Aorta (tissue), 5 donors: ENCODE measurements around the gene SIM1. TPM values are rescaled to one million over a fixed set of nuclear protein-coding genes. Genes with fewer than 3 reads are reported as not detected.

Experiments
- ATAC-seq: fragments of 200-7000 bp; cut with Tn5 transposase; one replicate; pipeline ENCODE4 v1.9.1; 2022; ENCODE audit warnings: moderate library complexity; ENCODE audit not compliant: low FRiP score
- DNase-seq, 2 donors: peaks; one replicate each; pipeline ENCODE4 v3.0.0-alpha.2; 2020
- H3K27ac ChIP-seq, 2 donors: one replicate each; pipeline ENCODE4 v1.5.1; 2013; ENCODE audit warnings: low read length in 2 of 2, mild to moderate bottlenecking in 2 of 2, moderate library complexity in 2 of 2, control low read depth in 1 of 2, inconsistent platforms in 1 of 2, low read depth in 1 of 2
- H3K27me3 ChIP-seq, 2 donors: one replicate each; pipeline ENCODE4 v1.6.1; 2013; ENCODE audit warnings: control low read depth in 1 of 2, low read length in 1 of 2, mild to moderate bottlenecking in 1 of 2, moderate library complexity in 1 of 2; ENCODE audit not compliant: insufficient read depth in 2 of 2, control insufficient read depth in 1 of 2
- H3K36me3 ChIP-seq, 2 donors: one replicate each; pipeline ENCODE4 v1.6.1; 2013; ENCODE audit warnings: control low read depth in 1 of 2, low read length in 1 of 2, mild to moderate bottlenecking in 1 of 2; ENCODE audit not compliant: insufficient read depth in 2 of 2, control insufficient read depth in 1 of 2
- H3K4me1 ChIP-seq, 2 donors: one replicate each; pipeline ENCODE4 v1.6.1; 2013; ENCODE audit warnings: low read length in 2 of 2, control low read depth in 1 of 2, mild to moderate bottlenecking in 1 of 2, moderate library complexity in 1 of 2; ENCODE audit not compliant: insufficient read depth in 2 of 2, control insufficient read depth in 1 of 2
- H3K4me3 ChIP-seq, 2 donors: one replicate each; pipeline ENCODE4 v1.5.1; 2013; ENCODE audit warnings: low read length in 2 of 2, control low read depth in 1 of 2, mild to moderate bottlenecking in 1 of 2
- H3K9me3 ChIP-seq: one replicate; pipeline ENCODE4 v1.6.1; 2013; ENCODE audit warnings: mild to moderate bottlenecking, low read length; ENCODE audit not compliant: control insufficient read depth
- WGBS, 2 donors: extraction: QIAGEN DNeasy Blood & Tissue Kit; methylation state at CpG; one replicate each; pipeline ENCODE4 v1.1.7; 2013; 5-methylcytosine and 5-hydroxymethylcytosine counted together
- intact Hi-C, 2 donors: fragments of 100-400 bp; cut with DNase I; formaldehyde crosslinking; loops; one replicate each; pipeline versions ENCODE4 v1.14.2 to v1.15.0; 2022
- polyA plus RNA-seq, 2 donors: library from polyadenylated mRNA; stranded (reverse); fragments of 200-250 nt; gene quantifications; one replicate each; pipeline ENCODE4 v1.2.3, GENCODE V29; 2013
- total RNA-seq, 2 donors: library from RNA; stranded (reverse); fragmentation: NEBNext Ultra II Directional; extraction: Animal tissue kit (Norgen Biotek cat#: 25700); gene quantifications; one replicate each; pipeline ENCODE4 v1.2.1, GENCODE V29; 2021
- donor health status: healthy with polysubstance abuse.
- donor health status: Bipolar disorder and iron deficiency.
- donor health status: DM: no; HTN: no; CAD: no.
- donor health status: DM: no; HTN: no; CAD: no.
- donor health status: DM: yes; HTN: yes; CAD: no.

Gene SIM1
- total and polyA plus RNA-seq, 4 donors: 0.10 TPM; not detected in 3

- H3K36me3 ChIP-seq: no peaks in the 10 kb centered on the region
- peaks cover 6% of the 10 kb centered on the region for H3K9me3 ChIP-seq
- 26 to 32% methylated on average over 14 of the region's 14 CpGs for WGBS, 2 donors
- DNase-seq (no peak), ATAC-seq (no peak)
- H3K4me1 ChIP-seq: no peaks in the 10 kb centered on the region
- peaks cover 0 to 4% of the 10 kb centered on the region in 2 donors for H3K27me3 ChIP-seq
- no peak overlapping the region for H3K27ac ChIP-seq
- intact Hi-C loops: loop anchor here in 1 of 2 donors (10.0 kb wide), 1 partner anchor 850 kb away; the partner anchor contains the start of gene PRDM13
- H3K4me3 ChIP-seq: no peak overlapping the region
Measured at GRCh38 chr6:100454551-100455229, 10.0 kb downstream of the SIM1 start.

GRCh38 chr6:100453701-100454521, 10.8 kb downstream of the SIM1 start:
- DNase-seq (peak in 1 of 2 donors; percentile 68), ATAC-seq (no peak)
- intact Hi-C loops: loop anchor here in 1 of 2 donors (10.0 kb wide), 1 partner anchor 849 kb away; the partner anchor contains the start of gene PRDM13
- Histone ChIP-seq H3K27me3 (peaks cover 0 to 4% of the 10 kb centered on the region in 2 donors), H3K36me3 (no peaks in the 10 kb centered on the region), H3K4me3 (no peak overlapping the region), H3K9me3 (peaks cover 6% of the 10 kb centered on the region), H3K4me1 (no peaks in the 10 kb centered on the region), H3K27ac (no peak overlapping the region)
- 31 to 33% methylated on average over 36 of the region's 36 CpGs for WGBS, 2 donors

- WGBS, 2 donors: 74 to 77% methylated on average over 3 of the region's 3 CpGs
- no peaks in the 10 kb centered on the region for H3K4me1 ChIP-seq
- intact Hi-C loops: loop anchor here in 1 of 2 donors (10.0 kb wide), 1 partner anchor 848 kb away; the partner anchor contains the start of gene PRDM13
- H3K27ac ChIP-seq: no peak overlapping the region
- no peaks in the 10 kb centered on the region for H3K36me3 ChIP-seq
- H3K4me3 ChIP-seq: no peak overlapping the region
- DNase-seq: no peak
- H3K9me3 ChIP-seq: peaks cover 7% of the 10 kb centered on the region
- no peak for ATAC-seq
- peaks cover 0 to 4% of the 10 kb centered on the region in 2 donors for H3K27me3 ChIP-seq
Measured at GRCh38 chr6:100452998-100453397, 11.7 kb downstream of the SIM1 start.

GRCh38 chr6:100451577-100451976, 13.1 kb downstream of the SIM1 start:
- H3K27me3 ChIP-seq: peaks cover 0 to 2% of the 10 kb centered on the region in 2 donors
- intact Hi-C loops: loop anchor here in 1 of 2 donors (10.0 kb wide), 1 partner anchor 847 kb away; the partner anchor contains the start of gene PRDM13
- H3K4me3 ChIP-seq: no peak overlapping the region
- H3K27ac ChIP-seq: no peak overlapping the region
- DNase-seq (no peak), ATAC-seq (no peak)
- H3K36me3 ChIP-seq: no peaks in the 10 kb centered on the region
- H3K9me3 ChIP-seq: peaks cover 6% of the 10 kb centered on the region
- H3K4me1 ChIP-seq: no peaks in the 10 kb centered on the region
- 92 to 100% methylated on average over 1 of the region's 1 CpG for WGBS, 2 donors

GRCh38 chr6:100449239-100449691, 15.5 kb downstream of the SIM1 start:
- WGBS, 2 donors: 34 to 39% methylated on average over 38 of the region's 38 CpGs

GRCh38 chr6:100447900-100448748, 16.6 kb downstream of the SIM1 start:
- Histone ChIP-seq H3K36me3 (no peaks in the 10 kb centered on the region), H3K27ac (no peak overlapping the region), H3K27me3 (no peaks in the 10 kb centered on the region), H3K4me3 (no peak overlapping the region), H3K4me1 (no peaks in the 10 kb centered on the region), H3K9me3 (peaks cover 3% of the 10 kb centered on the region)
- 25 to 28% methylated on average over 47 of the region's 47 CpGs for WGBS, 2 donors
- no peak for DNase-seq
- intact Hi-C loops: no loop called here
- no peak for ATAC-seq

More at GRCh38 chr6:100449239-100449691, 15.5 kb downstream of the SIM1 start:
- Histone ChIP-seq H3K4me1 (no peaks in the 10 kb centered on the region), H3K4me3 (no peak overlapping the region), H3K36me3 (no peaks in the 10 kb centered on the region), H3K27me3 (no peaks in the 10 kb centered on the region), H3K27ac (no peak overlapping the region), H3K9me3 (peaks cover 5% of the 10 kb centered on the region)
- ATAC-seq (no peak), DNase-seq (no peak)
- intact Hi-C loops: no loop called here

GRCh38 chr6:100447081-100447899, 17.4 kb downstream of the SIM1 start:
- intact Hi-C loops: no loop called here
- no peak for DNase-seq
- ATAC-seq: no peak
- H3K27me3 ChIP-seq: no peaks in the 10 kb centered on the region
- no peaks in the 10 kb centered on the region for H3K4me1 ChIP-seq
- H3K27ac ChIP-seq: no peak overlapping the region
- no peak overlapping the region for H3K4me3 ChIP-seq
- peaks cover 3% of the 10 kb centered on the region for H3K9me3 ChIP-seq
- no peaks in the 10 kb centered on the region for H3K36me3 ChIP-seq
- WGBS, 2 donors: 18 to 19% methylated on average over 38 of the region's 38 CpGs
